ENCODE measurements around the gene POLD1. TPM values are rescaled to one million over a fixed set of nuclear protein-coding genes. Genes with fewer than 3 reads are reported as not detected.

The POLD1 gene
- total RNA-seq, 1 donor from 2014 or later, result 21.3 TPM

GRCh38 chr19:50362656-50363424, 21.3 kb upstream of the POLD1 start:
- intact Hi-C loops (cut with DNase I), result no loop called here
- ATAC-seq, result no peak
- no peak for DNase-seq (ENCODE audit: low spot score)

GRCh38 chr19:50365434-50366306, 18.5 kb upstream of the POLD1 start, which contains the start of gene NAPSA:
NAPSA (minus strand) TSS chr19:50365639; CDS start chr19:50365621, 18 bp downstream.
- ATAC-seq, result no peak
- intact Hi-C loops (cut with DNase I), result loop anchor here (5.0 kb wide), 2 partner anchors 97 to 417 kb away; no protein-coding TSS in a partner anchor

GRCh38 chr19:50368649-50369570, 15.2 kb upstream of the POLD1 start:
- ATAC-seq (peak; percentile 97), DNase-seq (ENCODE audit: low spot score) (peak; percentile 89)
- intact Hi-C loops (cut with DNase I), result loop anchor here (5.0 kb wide), 2 partner anchors 93 to 413 kb away; no protein-coding TSS in a partner anchor

More at GRCh38 chr19:50365434-50366306, 18.5 kb upstream of the POLD1 start, which contains the start of gene NAPSA:
- no peak for DNase-seq (ENCODE audit: low spot score)

GRCh38 chr19:50371914-50372475, 12.2 kb upstream of the POLD1 start:
- intact Hi-C loops (cut with DNase I), result no loop called here
- DNase-seq (ENCODE audit: low spot score) (no peak), ATAC-seq (no peak)

- peak; percentile 97 for ATAC-seq
These were observed 7.7 kb upstream of the POLD1 start, which contains the start of gene NR1H2 for GRCh38 chr19:50376166-50377050. NR1H2 (plus strand) TSS chr19:50376457; CDS start chr19:50377606, 1,149 bp downstream.

GRCh38 chr19:50377051-50377461, 7.1 kb upstream of the POLD1 start:
- ATAC-seq (no peak), DNase-seq (ENCODE audit: low spot score) (no peak)
- intact Hi-C loops (cut with DNase I), result no loop called here

More at GRCh38 chr19:50376166-50377050, 7.7 kb upstream of the POLD1 start, which contains the start of gene NR1H2:
- peak; percentile 97 for DNase-seq (ENCODE audit: low spot score)
- intact Hi-C loops (cut with DNase I), result no loop called here

GRCh38 chr19:50377517-50377916, 6.6 kb upstream of the POLD1 start:
- ATAC-seq, result no peak
- DNase-seq (ENCODE audit: low spot score), result no peak
- intact Hi-C loops (cut with DNase I), result no loop called here

- DNase-seq (ENCODE audit: low spot score) (no peak), ATAC-seq (no peak)
- intact Hi-C loops (cut with DNase I), result no loop called here
These were observed 5.8 kb upstream of the POLD1 start for GRCh38 chr19:50378169-50378862.

GRCh38 chr19:50378863-50379236, 5.3 kb upstream of the POLD1 start:
- intact Hi-C loops (cut with DNase I), result no loop called here
- ATAC-seq (no peak), DNase-seq (ENCODE audit: low spot score) (no peak)

- intact Hi-C loops (cut with DNase I), result no loop called here
- no peak for DNase-seq (ENCODE audit: low spot score)
- ATAC-seq, result no peak
These were observed 4.5 kb upstream of the POLD1 start for GRCh38 chr19:50379602-50380001.

GRCh38 chr19:50380137-50380536, 4.0 kb upstream of the POLD1 start:
- DNase-seq (ENCODE audit: low spot score) (no peak), ATAC-seq (no peak)
- intact Hi-C loops (cut with DNase I), result no loop called here

- no peak for DNase-seq (ENCODE audit: low spot score)
- ATAC-seq, result no peak
- intact Hi-C loops (cut with DNase I), result no loop called here
These were observed 3.4 kb upstream of the POLD1 start for GRCh38 chr19:50380751-50381151.

GRCh38 chr19:50381881-50382729, 2.0 kb upstream of the POLD1 start:
- intact Hi-C loops (cut with DNase I), result no loop called here
- DNase-seq (ENCODE audit: low spot score) (no peak), ATAC-seq (no peak)

- ATAC-seq, result no peak
- intact Hi-C loops (cut with DNase I), result no loop called here
- no peak for DNase-seq (ENCODE audit: low spot score)
These were observed 921 bp upstream of the POLD1 start for GRCh38 chr19:50383001-50383851.
